HG03565 (cell line): ENCODE data around the gene SLC10A2.
"Not testable (repeated sequence)": the region's sequence is repeated elsewhere in the genome, so short reads cannot be mapped to it uniquely, and the experiment has no call there.

ENCODE experiments used
- ATAC-seq: cut with Tn5 transposase; IDR thresholded peaks from one replicate; pipeline ENCODE4 v1.9.1; 2021; ENCODE audit warnings: mild to moderate bottlenecking, moderate library complexity; ENCODE audit not compliant: unreplicated experiment

The SLC10A2 gene

DNA sequence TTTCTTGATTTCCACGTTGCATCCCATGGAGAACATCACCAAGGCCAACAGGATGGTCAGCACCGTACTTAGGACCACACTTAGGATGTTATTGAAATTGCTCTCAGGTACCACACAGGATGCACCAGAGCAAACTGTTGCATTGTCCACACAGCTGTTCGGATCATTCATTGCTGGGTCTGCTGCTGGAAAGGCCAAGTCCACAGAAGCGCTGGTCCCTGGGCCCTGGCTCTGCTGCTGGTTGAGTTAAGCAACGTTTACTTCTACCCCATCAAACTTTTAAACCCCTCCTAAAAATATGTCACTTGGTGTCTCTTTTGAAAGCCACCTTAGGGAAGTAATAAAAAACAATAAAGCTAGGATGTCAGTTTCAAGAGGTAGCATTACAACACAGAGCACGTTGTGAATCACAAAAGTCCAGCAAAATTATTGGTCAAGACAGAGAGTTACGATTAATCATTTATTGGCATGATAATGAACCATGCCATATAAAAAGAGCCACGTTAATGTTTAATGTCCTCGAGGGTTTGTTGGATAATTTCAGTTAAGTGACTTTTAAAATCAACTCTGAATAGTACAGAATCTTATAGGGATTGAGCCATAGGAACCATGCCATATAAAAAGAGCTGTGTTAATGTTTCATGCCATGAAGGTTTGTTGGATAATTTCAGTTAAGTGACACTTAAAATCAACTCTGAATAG is at the start of gene SLC10A2:
Gene SLC10A2 (minus strand): TSS at position 339 of the 702 bp plus-strand sequence. CDS start 168 bp downstream, at position 171.
- ATAC-seq = no peak

- ATAC-seq = no peak
Observed at GRCh38 chr13:103107580-103107979, 41.4 kb upstream of the SLC10A2 start.

GRCh38 chr13:103104340-103104739 is 38.1 kb upstream of the SLC10A2 start:
- ATAC-seq = no peak

- ATAC-seq = not testable (repeated sequence)
Observed at GRCh38 chr13:103103456-103103855, 37.2 kb upstream of the SLC10A2 start.

GRCh38 chr13:103102482-103102881 is 36.3 kb upstream of the SLC10A2 start:
- no peak for ATAC-seq

- no peak for ATAC-seq
Observed at GRCh38 chr13:103101901-103102300, 35.7 kb upstream of the SLC10A2 start.

DNA sequence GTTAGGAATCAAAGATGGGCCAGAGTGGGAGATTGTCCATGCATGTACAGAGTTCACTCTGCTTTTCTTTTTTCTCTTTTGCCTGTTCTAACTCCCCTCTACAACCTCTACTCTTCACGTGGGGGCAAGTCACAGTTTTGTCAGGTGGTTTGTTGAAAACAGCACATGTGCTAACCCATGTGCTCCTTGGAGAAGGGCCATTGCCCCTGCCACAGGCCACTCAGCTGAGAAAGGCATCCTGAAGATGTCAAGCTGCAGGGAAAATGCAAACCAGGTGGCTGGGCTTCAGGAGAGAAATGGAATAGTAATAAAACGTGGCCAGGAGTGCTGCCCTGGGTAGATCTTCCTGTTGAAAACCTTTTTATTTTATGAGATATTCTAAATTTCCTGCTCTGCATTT is 35.3 kb upstream of the SLC10A2 start:
- ATAC-seq = no peak

DNA sequence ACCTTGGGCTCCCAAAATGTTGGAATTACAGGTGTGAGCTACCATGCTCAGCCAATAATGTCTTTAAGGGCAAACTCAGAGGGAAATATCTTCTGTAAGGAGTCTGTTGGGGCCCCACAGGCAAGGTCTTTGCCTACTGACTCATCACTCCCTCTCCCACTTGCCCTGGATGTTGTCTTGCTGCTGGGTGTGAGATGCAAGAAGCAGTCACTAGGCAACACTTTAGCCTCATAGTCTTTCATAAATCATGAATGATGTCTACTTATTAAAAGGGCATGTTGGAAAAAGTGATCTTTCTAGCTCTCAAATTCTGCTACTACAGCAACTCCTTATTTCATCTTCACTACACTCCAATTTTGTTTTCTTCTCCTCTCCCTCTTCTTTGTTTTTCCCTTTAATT is 34.6 kb upstream of the SLC10A2 start:
- ATAC-seq = no peak

GRCh38 chr13:103099722-103100293 is 33.6 kb upstream of the SLC10A2 start:
- ATAC-seq = no peak

DNA sequence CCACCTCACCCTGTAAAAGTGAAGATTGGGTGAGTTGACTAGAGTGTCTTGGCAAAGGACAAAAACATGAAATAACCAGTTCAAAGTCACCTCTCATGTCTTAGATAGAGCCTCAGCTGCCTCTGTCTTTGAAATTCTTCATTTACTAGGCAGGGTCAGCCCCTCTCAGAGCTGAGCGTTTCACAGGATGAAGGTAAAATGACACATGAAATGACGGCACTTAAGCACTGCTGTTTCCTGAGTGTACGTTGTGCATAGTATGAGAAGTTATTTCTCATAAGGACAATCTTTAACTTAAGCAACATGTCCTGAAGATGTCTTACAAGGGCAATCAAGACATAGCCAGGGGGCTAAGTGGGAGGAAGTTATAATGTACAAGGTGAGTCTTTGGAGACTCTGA is 32.3 kb upstream of the SLC10A2 start:
- ATAC-seq = no peak

- no peak for ATAC-seq
Observed at GRCh38 chr13:103097366-103097928, 31.2 kb upstream of the SLC10A2 start.

DNA sequence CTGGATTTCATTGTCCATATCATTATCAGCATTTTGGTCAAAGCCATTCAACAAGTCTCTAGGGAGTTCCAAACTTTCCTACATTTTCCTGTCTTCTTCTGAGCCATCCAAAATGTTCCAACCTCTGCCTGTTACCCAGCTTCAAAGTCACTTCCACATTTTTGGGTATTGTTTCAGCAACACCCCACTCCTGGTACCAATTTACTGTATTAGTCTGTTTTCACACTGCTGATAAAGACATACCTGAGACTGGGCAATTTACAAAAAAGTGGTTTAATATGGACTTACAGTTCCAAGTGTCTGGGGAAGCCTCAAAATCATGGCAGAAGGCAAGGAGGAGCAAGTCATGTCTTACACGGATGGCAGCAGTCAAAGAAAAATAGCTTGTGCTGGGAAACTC is 27.4 kb upstream of the SLC10A2 start:
- ATAC-seq = not testable (repeated sequence)

DNA sequence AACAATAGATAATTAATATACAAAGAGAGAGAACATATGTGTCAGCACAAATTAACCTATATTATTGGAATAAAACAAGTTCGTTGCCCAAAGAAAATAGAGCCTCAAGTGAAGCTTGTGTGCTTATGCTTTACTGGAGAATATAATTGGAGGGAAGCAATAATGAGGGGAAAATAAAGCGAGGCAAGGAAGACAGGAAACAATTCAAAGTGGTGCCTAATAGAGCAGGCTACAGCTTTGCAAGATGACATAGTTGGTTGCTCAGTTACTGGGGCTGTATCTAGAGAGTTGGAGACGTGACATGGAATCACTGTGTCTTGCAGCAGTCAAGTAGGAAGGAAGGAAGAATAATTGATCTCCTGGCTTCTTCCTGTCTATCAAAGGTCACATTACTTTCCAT is 21.1 kb upstream of the SLC10A2 start:
- no peak for ATAC-seq

- ATAC-seq = no peak
Observed at GRCh38 chr13:103081435-103081834, 15.2 kb upstream of the SLC10A2 start.

- peak; percentile 95 for ATAC-seq
Observed at GRCh38 chr13:103078158-103078557, 11.9 kb upstream of the SLC10A2 start.

DNA sequence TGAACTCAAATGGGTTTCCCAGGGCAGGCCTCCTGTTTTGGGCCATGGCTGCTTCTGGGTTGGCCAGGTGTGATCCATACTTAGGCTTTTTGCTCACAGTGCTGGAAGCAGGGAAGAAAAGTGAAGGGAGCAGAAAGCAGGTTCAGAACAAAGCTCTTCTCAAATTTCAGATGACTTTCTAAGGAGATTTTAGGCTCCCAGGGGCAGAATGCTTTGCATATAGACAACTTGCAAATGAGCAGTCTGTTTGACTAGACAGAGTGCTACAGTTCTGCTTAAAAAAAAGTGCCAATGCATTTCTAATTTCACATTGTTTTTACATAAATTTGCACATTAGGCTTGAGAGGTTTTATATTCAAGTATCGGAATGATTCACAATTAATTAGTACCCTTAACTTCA is 2.6 kb upstream of the SLC10A2 start:
- ATAC-seq = no peak

DNA sequence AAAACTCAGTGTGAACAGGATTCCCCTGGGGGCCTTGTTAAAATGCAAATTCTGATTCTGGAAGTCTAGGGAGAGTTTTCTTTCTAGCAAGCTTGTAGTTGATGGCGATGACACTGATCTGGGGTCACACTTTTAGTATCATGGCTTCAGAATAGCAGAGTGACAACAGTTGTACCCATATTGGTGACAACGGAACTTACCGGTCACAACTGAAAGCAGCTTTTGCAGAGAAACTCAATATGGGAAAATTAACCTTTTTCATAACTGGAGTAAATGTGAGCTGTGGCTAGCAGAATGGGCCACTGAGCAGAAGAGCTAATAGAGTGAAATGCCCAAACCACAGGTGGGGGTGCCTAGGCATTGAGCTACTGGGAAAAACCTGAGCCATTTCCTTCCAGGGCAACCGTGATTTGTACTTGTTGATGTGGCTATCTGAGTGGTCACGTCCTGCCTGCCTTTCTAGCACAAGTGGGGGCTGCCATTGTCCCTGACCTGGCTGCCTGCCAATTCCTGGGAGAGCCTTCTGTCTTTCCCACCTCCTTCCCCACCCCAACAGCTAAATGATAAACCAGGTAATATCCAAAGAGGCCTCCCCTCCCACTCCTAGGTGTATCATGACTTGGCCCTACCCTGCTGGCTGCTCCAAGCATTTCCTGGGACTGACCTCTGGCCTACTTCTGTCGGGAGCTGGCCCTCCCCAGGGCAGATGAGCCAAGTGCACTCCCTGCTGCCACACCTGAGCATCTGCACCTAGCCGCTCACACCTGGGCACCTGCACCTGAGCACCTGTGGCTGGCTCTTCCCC is 1.7 kb upstream of the SLC10A2 start:
- ATAC-seq = peak; percentile 58

DNA sequence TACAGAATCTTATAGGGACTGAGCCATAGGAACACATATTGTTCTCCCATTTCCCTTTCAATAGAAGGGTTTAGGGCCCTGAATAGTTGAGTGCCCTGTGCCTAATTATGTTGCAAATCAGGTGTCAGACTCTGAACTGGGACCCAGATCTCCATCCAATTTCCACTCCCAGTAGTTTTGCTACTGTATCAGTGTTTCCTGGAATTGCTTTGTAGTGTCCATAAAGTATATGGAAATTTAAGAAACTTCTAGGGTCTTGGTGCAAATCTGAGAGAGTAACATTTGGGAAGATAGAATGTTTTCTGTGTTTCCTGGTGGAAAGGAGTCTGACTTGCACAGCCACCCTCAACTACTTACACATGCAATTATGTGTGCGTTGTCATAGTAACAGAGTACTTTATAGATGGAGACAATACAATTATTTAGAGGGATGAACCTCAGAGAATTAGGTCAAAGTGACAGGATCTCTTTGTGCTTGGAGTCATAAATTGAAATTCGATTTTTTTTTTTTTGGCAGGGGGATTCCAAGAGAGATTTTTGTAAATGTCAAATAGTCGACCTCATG is 646 bp upstream of the SLC10A2 start:
- no peak for ATAC-seq

DNA sequence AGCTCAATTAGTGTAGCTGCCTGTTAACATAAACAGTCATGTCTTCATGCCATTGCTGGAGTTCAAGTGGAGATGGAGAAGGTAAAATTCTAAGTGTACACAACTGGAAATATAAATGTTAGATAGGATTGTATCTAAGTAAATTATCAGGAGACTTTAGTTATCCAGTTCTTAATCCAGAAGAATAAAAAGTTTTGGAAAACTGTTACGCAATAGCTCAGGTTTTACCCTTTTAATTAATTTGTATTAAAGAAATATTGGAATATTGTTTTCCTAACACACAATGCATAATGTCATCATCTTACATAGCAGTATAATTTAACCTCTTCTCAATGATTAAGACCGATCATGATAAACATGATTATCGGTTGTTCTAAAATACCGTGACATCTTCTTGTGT is 2.8 kb downstream of the SLC10A2 start:
- no peak for ATAC-seq

DNA sequence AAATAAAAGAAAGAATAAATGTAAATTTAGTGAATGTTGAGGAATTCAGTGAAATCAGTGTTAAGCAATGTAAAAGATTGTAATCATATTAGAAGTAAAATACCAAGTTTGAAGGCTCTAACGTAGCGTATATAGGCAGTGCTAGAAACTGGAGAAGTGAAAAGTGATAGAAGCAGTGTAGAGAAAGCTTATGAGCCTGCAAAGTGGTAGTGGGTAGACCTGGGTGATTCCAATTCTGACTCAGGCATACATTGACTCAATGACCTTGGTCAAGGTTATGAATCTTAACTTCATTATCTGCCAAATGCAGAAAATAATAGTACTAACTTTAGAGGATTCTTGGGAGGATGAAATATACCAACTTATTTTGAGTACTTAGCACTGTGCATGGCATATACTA is 4.1 kb downstream of the SLC10A2 start:
- peak; percentile 59 for ATAC-seq

DNA sequence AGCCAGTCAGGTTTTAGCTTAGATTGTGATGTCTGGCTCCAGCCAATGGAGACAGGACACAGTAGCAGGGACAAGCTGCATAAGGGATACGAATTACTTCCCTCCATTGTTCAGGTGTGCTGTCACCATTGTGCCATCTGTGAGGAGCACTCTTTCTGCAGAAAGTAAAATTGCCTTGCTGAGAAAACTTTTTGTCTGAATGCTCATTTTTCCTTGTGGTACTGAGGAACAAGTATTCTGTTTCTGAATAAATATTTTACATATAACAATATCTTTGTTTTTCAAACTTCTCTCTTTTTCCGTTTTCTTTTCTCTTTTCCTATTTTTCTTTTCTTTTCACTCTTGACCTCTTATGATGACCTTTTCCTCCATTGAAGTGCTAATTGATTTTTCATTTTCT is 10.2 kb downstream of the SLC10A2 start:
- no peak for ATAC-seq
